Endothelial cell (in vitro differentiated cells): ENCODE results near the gene HDAC9. TPM values are rescaled to one million over a fixed set of nuclear protein-coding genes. Genes with fewer than 3 reads are reported as not detected.

Experiments used
- DNase-seq: peaks from one replicate; pipeline ENCODE4 v3.0.0; 2021; ENCODE audit warnings: low spot score
- H3K27ac Mint-ChIP-seq: one replicate; pipeline ENCODE4 v1.8.0; 2021; ENCODE audit warnings: mixed read lengths, inconsistent platforms; ENCODE audit not compliant: unreplicated experiment
- H3K27me3 Mint-ChIP-seq: one replicate; pipeline ENCODE4 v1.8.0; 2021; ENCODE audit warnings: mild to moderate bottlenecking, moderate library complexity, mixed read lengths, inconsistent platforms; ENCODE audit not compliant: unreplicated experiment
- H3K36me3 Mint-ChIP-seq: one replicate; pipeline ENCODE4 v1.8.0; 2021; ENCODE audit warnings: mild to moderate bottlenecking, low read depth, mixed read lengths, inconsistent platforms; ENCODE audit not compliant: unreplicated experiment
- H3K4me1 Mint-ChIP-seq: one replicate; pipeline ENCODE4 v1.8.0; 2021; ENCODE audit warnings: mild to moderate bottlenecking, mixed read lengths, inconsistent platforms; ENCODE audit not compliant: unreplicated experiment
- H3K4me3 Mint-ChIP-seq: one replicate; pipeline ENCODE4 v1.8.0; 2021; ENCODE audit warnings: mild to moderate bottlenecking, mixed read lengths, inconsistent platforms; ENCODE audit not compliant: unreplicated experiment
- H3K9me3 Mint-ChIP-seq: one replicate; pipeline ENCODE4 v1.8.0; 2021; ENCODE audit warnings: mixed read lengths, inconsistent platforms; ENCODE audit not compliant: unreplicated experiment
- total RNA-seq: library from RNA; stranded (reverse); fragmentation: NEBNext Ultra II Directional; extraction: Animal tissue kit (Norgen Biotek cat#: 25700); gene quantifications from one replicate; pipeline ENCODE4 v1.2.1, GENCODE V29; 2021; ENCODE audit not compliant: unreplicated experiment
- TF ChIP-seq, protein P1 (sequence below): fragments of 200-600 bp; sonication (generic); IDR thresholded peaks from one replicate; pipeline ENCODE4 v1.5.0; 2021; ENCODE audit warnings: antibody characterized with exemption; ENCODE audit not compliant: unreplicated experiment

HDAC9 gene
- total RNA-seq, 1 donor from 2014 or later: 1.2 TPM

DNA sequence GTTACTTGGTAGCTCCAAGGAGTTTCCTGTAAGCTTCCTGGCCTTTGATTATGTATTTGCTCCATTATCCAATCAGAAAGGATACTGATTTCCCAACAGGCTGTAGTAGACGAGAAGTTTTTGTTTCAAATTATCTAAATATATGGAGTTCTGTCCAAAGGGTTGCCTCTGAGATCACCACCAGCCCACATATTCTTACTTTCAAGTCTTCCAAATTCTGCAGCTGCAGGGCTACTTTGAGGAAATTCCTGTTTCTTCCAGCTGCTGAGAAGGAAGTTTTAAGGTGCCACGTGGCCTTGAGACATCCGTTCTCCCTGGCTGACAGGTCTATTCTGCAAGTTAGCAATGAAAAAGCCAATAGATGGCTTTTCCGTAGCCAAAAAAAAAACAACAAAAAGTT, 335.9 kb downstream of the HDAC9 start:
- TF ChIP-seq, protein P1, sequence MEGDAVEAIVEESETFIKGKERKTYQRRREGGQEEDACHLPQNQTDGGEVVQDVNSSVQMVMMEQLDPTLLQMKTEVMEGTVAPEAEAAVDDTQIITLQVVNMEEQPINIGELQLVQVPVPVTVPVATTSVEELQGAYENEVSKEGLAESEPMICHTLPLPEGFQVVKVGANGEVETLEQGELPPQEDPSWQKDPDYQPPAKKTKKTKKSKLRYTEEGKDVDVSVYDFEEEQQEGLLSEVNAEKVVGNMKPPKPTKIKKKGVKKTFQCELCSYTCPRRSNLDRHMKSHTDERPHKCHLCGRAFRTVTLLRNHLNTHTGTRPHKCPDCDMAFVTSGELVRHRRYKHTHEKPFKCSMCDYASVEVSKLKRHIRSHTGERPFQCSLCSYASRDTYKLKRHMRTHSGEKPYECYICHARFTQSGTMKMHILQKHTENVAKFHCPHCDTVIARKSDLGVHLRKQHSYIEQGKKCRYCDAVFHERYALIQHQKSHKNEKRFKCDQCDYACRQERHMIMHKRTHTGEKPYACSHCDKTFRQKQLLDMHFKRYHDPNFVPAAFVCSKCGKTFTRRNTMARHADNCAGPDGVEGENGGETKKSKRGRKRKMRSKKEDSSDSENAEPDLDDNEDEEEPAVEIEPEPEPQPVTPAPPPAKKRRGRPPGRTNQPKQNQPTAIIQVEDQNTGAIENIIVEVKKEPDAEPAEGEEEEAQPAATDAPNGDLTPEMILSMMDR: no peak
- H3K36me3 Mint-ChIP-seq: no peaks in the 10 kb centered on the region
- DNase-seq: peak; percentile 18

GRCh38 chr7:18831943-18832342, 336.4 kb downstream of the HDAC9 start:
- no peaks in the 10 kb centered on the region for H3K9me3 Mint-ChIP-seq
- TF ChIP-seq, protein P1: no peak
- H3K27me3 Mint-ChIP-seq: no peaks in the 10 kb centered on the region
- no peaks in the 10 kb centered on the region for H3K36me3 Mint-ChIP-seq
- peaks cover 25% of the 10 kb centered on the region for H3K4me1 Mint-ChIP-seq
- DNase-seq: no peak
- no peak overlapping the region for H3K4me3 Mint-ChIP-seq
- H3K27ac Mint-ChIP-seq: no peak overlapping the region

More for the DNA sequence above, 335.9 kb downstream of the HDAC9 start:
- Mint-ChIP-seq H3K27ac (peak overlapping the region; percentile 58), H3K4me1 (peaks cover 25% of the 10 kb centered on the region), H3K27me3 (no peaks in the 10 kb centered on the region), H3K9me3 (no peaks in the 10 kb centered on the region), H3K4me3 (no peak overlapping the region)

DNA sequence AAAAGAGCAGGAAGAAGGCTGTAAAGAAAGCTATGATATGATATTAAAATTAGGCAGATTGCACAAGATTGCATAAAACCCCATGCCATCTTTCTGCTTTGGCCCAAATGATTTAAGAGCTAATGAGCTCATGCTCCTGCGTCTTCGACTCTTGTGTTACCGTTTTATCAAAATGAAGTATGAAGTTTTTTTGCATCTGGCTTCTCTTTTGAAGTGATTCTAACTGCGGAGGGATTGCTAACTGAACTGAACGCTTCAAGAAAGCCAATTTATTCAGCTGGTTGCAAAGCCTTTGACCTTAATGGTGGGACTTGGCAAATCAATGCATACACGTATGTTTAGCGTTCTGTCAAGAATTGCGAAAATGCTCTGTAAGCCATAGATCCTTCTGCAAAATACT, 339.0 kb downstream of the HDAC9 start:
- Mint-ChIP-seq H3K4me1 (peaks cover 21% of the 10 kb centered on the region), H3K36me3 (no peaks in the 10 kb centered on the region), H3K27ac (peak overlapping the region; percentile 31), H3K27me3 (no peaks in the 10 kb centered on the region), H3K9me3 (no peaks in the 10 kb centered on the region), H3K4me3 (no peak overlapping the region)
- no peak for DNase-seq
- TF ChIP-seq, protein P1: no peak

- DNase-seq: no peak
- Mint-ChIP-seq H3K27me3 (no peaks in the 10 kb centered on the region), H3K36me3 (no peaks in the 10 kb centered on the region), H3K4me1 (peaks cover 17% of the 10 kb centered on the region), H3K4me3 (no peak overlapping the region), H3K9me3 (no peaks in the 10 kb centered on the region), H3K27ac (peak overlapping the region; percentile 43)
- TF ChIP-seq, protein P1: no peak
Measured at GRCh38 chr7:18835001-18835690, 339.6 kb downstream of the HDAC9 start.

DNA sequence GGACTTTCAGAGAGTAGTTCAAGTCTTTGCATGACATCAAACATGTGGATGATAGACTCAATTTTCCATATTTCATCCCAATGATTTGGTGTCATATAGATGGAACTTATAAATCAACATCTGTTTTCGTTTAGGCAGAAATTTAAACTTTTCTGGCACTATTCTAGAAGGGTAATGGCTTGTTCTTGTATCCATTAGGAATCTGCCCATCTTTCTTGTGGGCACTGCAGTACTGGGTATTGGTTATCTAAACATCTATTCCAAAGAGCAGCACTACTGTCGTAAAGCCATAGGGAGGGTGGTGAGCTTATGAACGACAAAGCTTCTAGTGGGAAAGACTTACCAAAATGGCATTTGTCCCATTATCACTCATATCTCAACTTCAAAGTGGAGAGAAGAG, 348.4 kb downstream of the HDAC9 start:
- Mint-ChIP-seq H3K27ac (no peak overlapping the region), H3K27me3 (peaks cover 2% of the 10 kb centered on the region), H3K4me1 (no peaks in the 10 kb centered on the region), H3K36me3 (no peaks in the 10 kb centered on the region), H3K9me3 (no peaks in the 10 kb centered on the region), H3K4me3 (no peak overlapping the region)
- no peak for DNase-seq
- TF ChIP-seq, protein P1: no peak
